Activated CD8-positive, alpha-beta T cell treated with anti-CD3 and anti-CD28 coated beads, Interleukin-2, amount 10 ng/mL, durations not matched to agents 7 days and 5 days (primary cell): ENCODE data around the gene SYNE1. TPM values are rescaled to one million over a fixed set of nuclear protein-coding genes. Genes with fewer than 3 reads are reported as not detected.
A peak's percentile ranks its signal among the peaks of the same experiment; 100 is the strongest.

Experiments used
- ATAC-seq: fragments of 150-1000 bp; cut with Tn5 transposase; one replicate; pipeline ENCODE4 v1.10.0; 2021; ENCODE audit warnings: moderate library complexity
- CTCF ChIA-PET: fragments of 350-600 bp; sonication (Branson Sonifier 250); formaldehyde crosslinking; loops from one replicate; lab custom pipeline; 2021; ENCODE audit warnings: antibody characterized with exemption; lab: Charles Lee
- POLR2A ChIA-PET: fragments of 350-600 bp; sonication (Branson Sonifier 250); formaldehyde crosslinking; loops from one replicate; lab custom pipeline; 2021; ENCODE audit warnings: antibody characterized with exemption; lab: Charles Lee
- DNase-seq: peaks from one replicate; pipeline ENCODE4 v3.0.0-alpha.2; 2020
- H3K27ac Mint-ChIP-seq: one replicate; pipeline ENCODE4 v1.8.0; 2021; ENCODE audit warnings: mild to moderate bottlenecking, mixed read lengths
- H3K27me3 Mint-ChIP-seq: one replicate; pipeline ENCODE4 v1.8.0; 2021; ENCODE audit warnings: low read depth, mixed read lengths
- H3K36me3 Mint-ChIP-seq: one replicate; pipeline ENCODE4 v1.8.0; 2021; ENCODE audit warnings: low read depth, mixed read lengths
- H3K4me1 Mint-ChIP-seq: one replicate; pipeline ENCODE4 v1.8.0; 2021; ENCODE audit warnings: low read depth, mixed read lengths
- H3K4me3 Mint-ChIP-seq: one replicate; pipeline ENCODE4 v1.8.0; 2021; ENCODE audit warnings: mild to moderate bottlenecking, mixed read lengths
- H3K9me3 Mint-ChIP-seq: one replicate; pipeline ENCODE4 v1.8.0; 2022; ENCODE audit warnings: mixed read lengths; ENCODE audit not compliant: insufficient read depth
- total RNA-seq, 2 experiments: library from RNA; stranded (reverse); gene quantifications; one replicate each; pipeline ENCODE4 v1.2.3, GENCODE V29; 2021

The SYNE1 gene
- total RNA-seq, 2 experiments from 2014 or later = 57.0 to 63.8 TPM

- H3K27ac Mint-ChIP-seq = no peak overlapping the region
- no peaks in the 10 kb centered on the region for H3K4me1 Mint-ChIP-seq
- no peaks in the 10 kb centered on the region for H3K36me3 Mint-ChIP-seq
- DNase-seq (no peak), ATAC-seq (no peak)
- H3K4me3 Mint-ChIP-seq = no peak overlapping the region
- peaks cover 5% of the 10 kb centered on the region for H3K27me3 Mint-ChIP-seq
- H3K9me3 Mint-ChIP-seq = no peaks in the 10 kb centered on the region
- ChIA-PET CTCF (no interaction called here), POLR2A (no interaction called here)
These were observed 265.4 kb downstream of the SYNE1 start for GRCh38 chr6:152371775-152372174.

- H3K27ac Mint-ChIP-seq = no peak overlapping the region
- no peaks in the 10 kb centered on the region for H3K9me3 Mint-ChIP-seq
- CTCF ChIA-PET = interaction anchor here (1.4 kb wide), 1 partner anchor 12 kb away, joined by 5 read pairs; no protein-coding TSS in a partner anchor
- ATAC-seq (no peak), DNase-seq (no peak)
- H3K36me3 Mint-ChIP-seq = no peaks in the 10 kb centered on the region
- H3K27me3 Mint-ChIP-seq = peaks cover 5% of the 10 kb centered on the region
- H3K4me1 Mint-ChIP-seq = no peaks in the 10 kb centered on the region
- H3K4me3 Mint-ChIP-seq = no peak overlapping the region
- POLR2A ChIA-PET = no interaction called here
These were observed 268.2 kb downstream of the SYNE1 start for GRCh38 chr6:152368751-152369624.

GRCh38 chr6:152364866-152365265 lies 272.3 kb downstream of the SYNE1 start:
- Mint-ChIP-seq H3K4me3 (no peak overlapping the region), H3K4me1 (no peaks in the 10 kb centered on the region), H3K36me3 (no peaks in the 10 kb centered on the region), H3K27me3 (peaks cover 5% of the 10 kb centered on the region), H3K9me3 (no peaks in the 10 kb centered on the region), H3K27ac (no peak overlapping the region)
- ChIA-PET POLR2A (no interaction called here), CTCF (interaction anchor here (0.8 to 1.9 kb wide), 2 partner anchors 8 to 27 kb away, joined by 3 to 5 read pairs; no protein-coding TSS in a partner anchor)
- ATAC-seq = no peak
- no peak for DNase-seq

GRCh38 chr6:152360034-152360433 lies 277.1 kb downstream of the SYNE1 start:
- H3K36me3 Mint-ChIP-seq = no peaks in the 10 kb centered on the region
- CTCF ChIA-PET = no interaction called here
- no peaks in the 10 kb centered on the region for H3K9me3 Mint-ChIP-seq

GRCh38 chr6:152356662-152357061 lies 280.5 kb downstream of the SYNE1 start:
- POLR2A ChIA-PET = interaction anchor here (0.6 kb wide), 1 partner anchor 273 kb away, joined by 3 read pairs; no protein-coding TSS in a partner anchor
- H3K27ac Mint-ChIP-seq = no peak overlapping the region
- no peaks in the 10 kb centered on the region for H3K36me3 Mint-ChIP-seq
- CTCF ChIA-PET = interaction anchor here (0.6 to 1.8 kb wide), 10 partner anchors 8 to 681 kb away, joined by 3 to 7 read pairs (median 5); no protein-coding TSS in a partner anchor
- ATAC-seq = peak; percentile 63
- H3K9me3 Mint-ChIP-seq = no peaks in the 10 kb centered on the region
- no peak overlapping the region for H3K4me3 Mint-ChIP-seq
- peak; percentile 39 for DNase-seq
- H3K4me1 Mint-ChIP-seq = peaks cover 3% of the 10 kb centered on the region
- H3K27me3 Mint-ChIP-seq = no peaks in the 10 kb centered on the region

More at GRCh38 chr6:152360034-152360433, 277.1 kb downstream of the SYNE1 start:
- Mint-ChIP-seq H3K27me3 (no peaks in the 10 kb centered on the region), H3K4me1 (peaks cover 3% of the 10 kb centered on the region), H3K4me3 (no peak overlapping the region), H3K27ac (no peak overlapping the region)
- no peak for DNase-seq
- ATAC-seq = no peak
- POLR2A ChIA-PET = no interaction called here

GRCh38 chr6:152356016-152356415 lies 281.1 kb downstream of the SYNE1 start:
- no peak for ATAC-seq
- H3K27ac Mint-ChIP-seq = no peak overlapping the region

GRCh38 chr6:152355166-152355565 lies 282.0 kb downstream of the SYNE1 start:
- Mint-ChIP-seq H3K27ac (no peak overlapping the region), H3K4me3 (no peak overlapping the region), H3K4me1 (peaks cover 3% of the 10 kb centered on the region), H3K27me3 (no peaks in the 10 kb centered on the region), H3K9me3 (no peaks in the 10 kb centered on the region), H3K36me3 (no peaks in the 10 kb centered on the region)
- ATAC-seq (no peak), DNase-seq (no peak)
- ChIA-PET POLR2A (no interaction called here), CTCF (interaction anchor here (0.9 to 1.3 kb wide), 3 partner anchors 16 to 87 kb away, joined by 3 to 6 read pairs (median 4); no protein-coding TSS in a partner anchor)

More at GRCh38 chr6:152356016-152356415, 281.1 kb downstream of the SYNE1 start:
- Mint-ChIP-seq H3K4me1 (peaks cover 3% of the 10 kb centered on the region), H3K36me3 (no peaks in the 10 kb centered on the region), H3K27me3 (no peaks in the 10 kb centered on the region), H3K9me3 (no peaks in the 10 kb centered on the region), H3K4me3 (no peak overlapping the region)
- POLR2A ChIA-PET = no interaction called here
- CTCF ChIA-PET = no interaction called here
- DNase-seq = no peak

- H3K9me3 Mint-ChIP-seq = no peaks in the 10 kb centered on the region
- no peaks in the 10 kb centered on the region for H3K36me3 Mint-ChIP-seq
- H3K4me3 Mint-ChIP-seq = no peak overlapping the region
- no peak overlapping the region for H3K27ac Mint-ChIP-seq
- H3K4me1 Mint-ChIP-seq = peaks cover 3% of the 10 kb centered on the region
- ATAC-seq (no peak), DNase-seq (no peak)
- ChIA-PET CTCF (interaction anchor here (0.9 to 1.5 kb wide), 3 partner anchors 15 to 76 kb away, joined by 3 to 5 read pairs (median 4); no protein-coding TSS in a partner anchor), POLR2A (no interaction called here)
- no peaks in the 10 kb centered on the region for H3K27me3 Mint-ChIP-seq
These were observed 283.7 kb downstream of the SYNE1 start for GRCh38 chr6:152353440-152353839.

- POLR2A ChIA-PET = no interaction called here
- H3K4me1 Mint-ChIP-seq = peaks cover 2% of the 10 kb centered on the region
- DNase-seq = no peak
- ATAC-seq = no peak
- H3K27me3 Mint-ChIP-seq = no peaks in the 10 kb centered on the region
- H3K9me3 Mint-ChIP-seq = no peaks in the 10 kb centered on the region
- H3K4me3 Mint-ChIP-seq = no peak overlapping the region
- H3K27ac Mint-ChIP-seq = no peak overlapping the region
- CTCF ChIA-PET = interaction anchor here (1.0 kb wide), 1 partner anchor 13 kb away, joined by 7 read pairs; no protein-coding TSS in a partner anchor
- no peaks in the 10 kb centered on the region for H3K36me3 Mint-ChIP-seq
These were observed 285.4 kb downstream of the SYNE1 start for GRCh38 chr6:152351742-152352141.

GRCh38 chr6:152351110-152351509 lies 286.1 kb downstream of the SYNE1 start:
- Mint-ChIP-seq H3K9me3 (no peaks in the 10 kb centered on the region), H3K27me3 (no peaks in the 10 kb centered on the region), H3K4me1 (no peaks in the 10 kb centered on the region), H3K27ac (no peak overlapping the region), H3K4me3 (no peak overlapping the region), H3K36me3 (no peaks in the 10 kb centered on the region)
- DNase-seq = no peak
- CTCF ChIA-PET = interaction anchor here (1.0 kb wide), 1 partner anchor 12 kb away, joined by 7 read pairs; no protein-coding TSS in a partner anchor
- no peak for ATAC-seq
- POLR2A ChIA-PET = no interaction called here

GRCh38 chr6:152348116-152348515 lies 289.0 kb downstream of the SYNE1 start:
- DNase-seq (no peak), ATAC-seq (no peak)
- H3K27ac Mint-ChIP-seq = no peak overlapping the region
- CTCF ChIA-PET = no interaction called here
- H3K27me3 Mint-ChIP-seq = peaks cover 6% of the 10 kb centered on the region
- H3K4me1 Mint-ChIP-seq = no peaks in the 10 kb centered on the region
- H3K4me3 Mint-ChIP-seq = no peak overlapping the region
- POLR2A ChIA-PET = no interaction called here
- H3K36me3 Mint-ChIP-seq = no peaks in the 10 kb centered on the region
- no peaks in the 10 kb centered on the region for H3K9me3 Mint-ChIP-seq
